GM21367 (cell line): ENCODE results near the gene NOVA2.

Experiments
- ATAC-seq: cut with Tn5 transposase; IDR thresholded peaks from one replicate; pipeline ENCODE4 v1.9.1; 2021; ENCODE audit not compliant: unreplicated experiment

NOVA2 gene, protein sequence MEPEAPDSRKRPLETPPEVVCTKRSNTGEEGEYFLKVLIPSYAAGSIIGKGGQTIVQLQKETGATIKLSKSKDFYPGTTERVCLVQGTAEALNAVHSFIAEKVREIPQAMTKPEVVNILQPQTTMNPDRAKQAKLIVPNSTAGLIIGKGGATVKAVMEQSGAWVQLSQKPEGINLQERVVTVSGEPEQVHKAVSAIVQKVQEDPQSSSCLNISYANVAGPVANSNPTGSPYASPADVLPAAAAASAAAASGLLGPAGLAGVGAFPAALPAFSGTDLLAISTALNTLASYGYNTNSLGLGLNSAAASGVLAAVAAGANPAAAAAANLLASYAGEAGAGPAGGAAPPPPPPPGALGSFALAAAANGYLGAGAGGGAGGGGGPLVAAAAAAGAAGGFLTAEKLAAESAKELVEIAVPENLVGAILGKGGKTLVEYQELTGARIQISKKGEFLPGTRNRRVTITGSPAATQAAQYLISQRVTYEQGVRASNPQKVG

DNA sequence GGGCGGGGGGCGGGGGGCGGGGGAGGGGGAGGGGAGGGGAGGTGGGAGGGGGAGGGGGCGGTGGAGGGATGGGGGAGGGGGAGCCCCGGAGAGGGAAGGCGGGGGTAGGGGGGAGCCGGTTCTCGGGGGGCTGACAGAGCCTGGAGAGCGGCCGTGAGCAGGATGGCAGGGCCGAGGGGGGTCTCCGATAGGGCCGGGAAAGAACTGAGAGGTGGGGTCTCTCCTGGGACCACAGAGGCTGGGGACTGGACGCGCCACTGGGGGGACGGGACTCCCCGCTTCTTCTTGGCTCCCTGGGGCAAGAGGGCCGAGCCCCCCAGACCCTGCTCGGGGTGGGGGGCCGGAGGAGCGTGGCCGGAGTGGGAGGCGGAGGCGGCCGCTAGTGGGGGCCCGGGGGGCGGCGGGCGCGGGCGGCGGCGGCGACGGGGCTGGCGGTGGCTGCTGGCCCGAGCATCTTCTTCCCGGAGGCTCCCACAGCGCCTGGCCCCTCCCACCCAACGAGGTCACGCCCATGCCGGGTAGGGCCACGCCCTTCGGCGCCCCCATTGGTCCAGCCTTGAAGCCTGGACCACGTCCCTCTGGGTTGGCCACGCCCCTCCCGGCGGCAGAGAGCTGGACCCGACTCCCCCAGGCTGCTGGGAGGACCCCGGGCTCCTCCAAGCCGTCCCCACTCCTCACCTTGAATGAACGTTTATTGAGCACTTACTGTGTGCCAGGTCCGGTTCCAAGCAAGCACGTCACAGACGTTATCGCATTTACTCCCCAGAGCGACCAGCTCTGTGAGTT lies at the start of gene NOVA2:
TSS of gene NOVA2 (minus strand) at position 313 of the 786 bp plus-strand sequence. CDS start 514 bp downstream, outside the sequence.
- ATAC-seq, result no peak

DNA sequence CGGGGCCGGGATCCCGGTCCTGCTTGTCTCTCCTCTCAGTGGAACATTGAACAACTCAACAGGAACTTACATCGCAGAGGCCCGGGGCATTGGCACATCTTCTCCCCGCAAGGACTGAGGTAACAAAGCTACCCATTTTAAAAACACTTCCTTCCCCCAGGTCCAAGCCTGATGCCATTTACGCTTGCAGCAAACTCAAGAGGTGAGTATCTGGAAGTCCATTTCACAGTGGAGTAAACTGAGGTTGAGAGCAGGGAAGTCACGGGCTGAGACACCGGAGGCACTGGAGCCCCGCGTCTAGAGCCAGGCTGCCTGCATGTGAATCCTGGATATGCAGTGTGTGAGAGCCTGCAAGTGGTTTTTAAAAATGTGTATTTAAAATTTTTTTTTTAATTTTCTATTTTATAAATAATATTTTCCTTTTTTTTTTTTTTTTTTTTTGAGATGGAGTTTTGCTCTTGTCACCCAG lies 49.7 kb upstream of the NOVA2 start:
- ATAC-seq, result no peak

DNA sequence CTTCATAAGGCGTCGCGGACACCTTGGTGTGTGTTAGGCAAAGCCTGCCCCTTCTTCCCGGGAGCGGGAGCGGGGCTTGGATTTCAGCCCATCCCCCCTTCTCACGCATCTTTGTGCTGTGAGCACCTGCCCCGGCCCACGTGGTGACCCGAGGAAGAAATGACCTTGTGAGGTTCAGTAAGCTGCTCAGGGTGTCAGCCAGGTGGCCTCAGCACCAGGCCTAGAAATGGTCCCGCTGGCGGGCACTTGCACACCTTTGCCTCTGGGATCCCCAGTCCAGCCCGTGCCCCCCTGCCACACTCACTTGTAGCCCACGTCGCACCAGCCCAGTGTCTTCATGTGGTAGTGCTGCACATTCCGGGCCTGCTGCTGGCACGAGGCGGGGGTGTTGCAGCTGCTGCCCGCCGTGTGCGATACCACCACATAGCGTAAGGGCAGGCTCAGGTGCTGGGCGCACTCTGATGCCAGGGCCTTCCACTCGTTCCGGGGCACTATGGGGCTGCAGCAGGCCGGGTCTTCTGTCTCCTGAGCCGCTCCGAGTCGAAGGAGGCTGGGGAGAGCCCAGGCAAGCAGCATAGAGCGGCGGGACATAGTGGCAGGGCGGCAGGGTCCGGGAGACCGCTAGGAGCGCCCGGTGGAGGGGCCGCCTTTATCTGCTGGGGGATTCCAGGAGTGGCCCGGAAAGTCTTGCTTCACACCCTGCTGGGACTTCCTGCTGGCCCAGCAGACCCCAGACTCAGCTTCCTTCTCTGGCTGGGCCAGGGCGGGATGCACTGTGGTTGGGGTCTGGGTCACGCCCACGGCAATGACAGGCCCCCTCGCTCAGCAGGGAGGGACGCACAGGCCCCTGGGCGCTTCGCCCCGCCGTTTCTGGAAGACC lies 49.0 kb upstream of the NOVA2 start, which contains the start of gene PGLYRP1:
TSS of gene PGLYRP1 (minus strand) at position 623 of the 880 bp plus-strand sequence. CDS start at position 591, 32 bp downstream.
- no peak for ATAC-seq

DNA sequence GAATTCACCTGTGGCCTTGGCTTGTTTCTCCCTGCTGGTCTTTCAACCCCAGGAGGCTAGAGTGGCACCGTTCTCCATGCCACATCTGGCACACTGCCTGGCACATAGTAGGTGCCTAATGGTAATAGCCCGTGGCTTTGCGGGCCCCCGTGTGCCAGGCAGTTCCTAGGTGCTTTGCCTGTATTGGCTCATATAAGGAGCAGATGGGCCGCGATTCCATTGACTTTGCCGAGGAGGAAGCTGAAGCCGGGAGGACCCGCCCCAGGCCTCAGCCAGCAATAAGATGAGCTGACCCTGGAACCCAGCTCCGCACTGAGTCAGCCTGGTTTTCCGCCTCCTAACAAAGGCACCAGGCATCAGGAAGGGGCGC lies 48.4 kb upstream of the NOVA2 start:
- no peak for ATAC-seq

DNA sequence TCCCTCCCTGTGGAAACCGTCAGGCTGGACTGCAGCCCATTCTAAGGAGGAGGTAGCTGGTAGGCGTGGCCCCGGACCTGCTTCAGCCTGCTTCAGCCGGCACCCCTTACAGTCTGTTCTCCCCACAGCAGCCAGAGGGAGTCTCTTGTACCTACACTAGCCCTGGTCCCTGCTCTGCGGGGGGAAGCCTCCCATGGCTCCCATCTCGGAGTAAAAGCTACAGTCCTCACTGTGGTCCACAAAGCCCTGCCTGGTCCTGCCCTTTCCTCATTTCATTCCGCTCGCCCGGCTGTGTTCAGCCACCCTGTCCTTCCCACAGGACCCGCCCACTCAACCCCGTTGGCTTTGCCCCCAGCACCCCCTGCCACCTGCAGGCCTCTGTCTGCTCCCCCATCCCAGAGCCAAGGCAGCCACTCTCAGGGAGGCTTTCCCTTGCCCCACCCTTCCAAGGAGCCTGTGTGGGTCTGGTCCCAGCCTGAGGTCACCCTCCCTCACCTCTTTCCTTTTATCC lies 47.9 kb upstream of the NOVA2 start:
- no peak for ATAC-seq

DNA sequence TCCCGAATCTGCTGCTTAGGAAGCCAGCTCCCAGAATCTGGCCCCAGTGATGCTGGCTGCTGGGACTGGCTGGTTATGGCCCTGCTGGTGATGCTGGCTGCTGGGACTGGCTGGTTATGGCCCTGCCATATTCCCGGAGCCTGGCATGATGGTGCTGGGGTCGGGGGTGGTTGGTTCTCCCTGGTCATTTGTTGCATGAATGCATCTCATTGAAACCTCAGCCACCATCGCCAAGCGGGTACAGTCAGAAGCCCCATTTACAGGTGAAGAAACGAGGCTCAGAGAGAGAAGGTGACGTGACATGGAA lies 47.1 kb upstream of the NOVA2 start:
- ATAC-seq, result no peak

DNA sequence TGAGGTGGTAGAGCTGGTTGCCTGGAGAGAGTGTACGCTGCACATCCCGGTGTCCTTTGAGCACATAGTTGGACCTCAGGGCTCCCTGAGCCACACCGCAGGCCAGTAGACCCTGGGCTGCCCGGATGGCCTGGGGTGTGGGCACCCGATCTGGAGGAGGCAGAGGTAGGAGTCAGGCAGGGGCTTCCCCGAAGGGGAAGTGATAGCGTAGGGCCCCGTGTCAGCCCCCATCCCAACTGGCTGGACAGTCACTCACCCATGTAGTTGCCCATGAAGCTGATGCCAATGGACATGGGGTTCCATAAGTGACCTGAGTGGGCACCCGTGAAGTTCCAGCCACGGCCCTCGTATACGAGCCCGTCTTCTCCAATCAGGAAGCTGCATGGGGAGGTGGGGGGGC lies 45.6 kb upstream of the NOVA2 start:
- no peak for ATAC-seq

DNA sequence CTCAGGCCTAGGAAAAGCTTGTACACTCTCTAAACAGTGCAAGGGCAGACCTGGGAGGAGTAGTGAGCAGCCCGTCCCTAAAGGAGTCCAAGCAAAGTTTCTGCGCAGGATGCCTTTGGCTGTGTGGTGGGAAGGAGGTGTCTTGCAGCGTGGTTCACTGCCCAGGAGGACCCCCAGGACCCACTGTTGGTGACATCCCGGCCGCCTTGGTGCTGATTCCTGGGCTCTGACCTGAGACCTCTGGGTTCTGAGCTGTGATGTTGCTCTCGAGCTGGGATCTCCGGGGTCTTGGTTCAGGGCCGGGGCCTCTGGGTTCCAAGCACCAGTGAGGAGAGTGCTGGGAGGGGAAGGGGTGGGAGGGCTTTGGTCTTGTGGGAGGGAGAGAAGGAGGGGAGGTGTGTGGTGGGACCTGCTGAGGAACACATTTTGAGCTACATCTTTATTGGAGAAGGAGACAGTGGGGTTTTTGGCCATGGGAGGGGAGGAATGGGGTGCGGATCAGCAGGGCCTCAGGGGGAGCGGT lies 45.1 kb upstream of the NOVA2 start:
- ATAC-seq, result no peak

DNA sequence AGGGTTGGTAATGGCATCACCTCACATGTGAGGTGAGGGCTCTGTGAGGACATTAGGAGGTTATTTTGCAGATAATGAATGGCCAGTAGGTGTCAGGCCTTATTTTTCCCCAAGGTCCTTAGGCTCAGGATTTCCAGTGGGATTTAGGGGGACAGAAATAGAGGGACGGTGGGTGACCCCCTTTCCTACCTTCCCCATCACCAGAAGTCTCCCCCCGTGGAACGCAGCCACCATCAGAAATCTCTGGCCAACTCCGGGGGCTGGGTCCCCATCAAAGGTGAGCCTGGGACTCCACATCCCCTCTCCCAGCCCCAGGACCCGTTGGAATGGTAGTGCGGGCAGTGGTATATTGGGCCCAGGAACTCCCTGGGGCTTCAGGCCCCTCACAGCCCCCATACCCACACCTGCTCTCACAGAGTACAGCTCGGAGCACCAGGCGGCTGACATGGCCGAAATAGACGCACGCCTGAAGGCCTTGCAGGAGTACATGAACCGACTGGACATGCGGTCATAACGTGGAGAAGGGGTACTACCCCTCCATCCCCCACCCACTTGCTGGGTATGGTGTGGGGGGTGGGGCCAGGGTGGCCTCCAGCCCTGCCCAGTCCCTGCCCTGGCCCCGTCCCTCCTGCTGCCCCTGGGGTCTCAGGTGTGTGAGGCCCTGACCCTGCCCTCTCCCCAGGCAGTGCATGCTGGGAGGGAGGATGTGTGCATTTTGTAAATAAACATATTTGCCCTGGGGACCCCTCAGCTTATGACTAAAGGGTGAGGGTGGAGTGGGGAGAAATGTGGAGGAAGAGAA lies 44.4 kb upstream of the NOVA2 start:
- ATAC-seq, result no peak

DNA sequence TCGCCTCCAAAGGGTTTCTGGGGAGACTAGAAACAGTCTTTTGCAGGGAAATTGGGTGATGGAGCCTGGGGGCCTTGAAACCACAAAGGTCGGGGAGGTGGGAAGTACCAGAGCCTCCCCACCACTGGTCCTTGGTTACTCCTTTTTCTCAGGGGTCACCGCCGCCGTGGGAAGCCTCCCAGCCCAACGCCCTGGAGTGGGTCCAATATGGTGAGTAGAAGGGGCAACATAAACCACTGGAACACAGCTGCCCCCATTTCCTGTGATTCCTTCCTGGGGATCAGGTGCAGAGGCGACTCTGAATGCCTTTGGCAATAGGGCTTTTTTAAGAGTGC lies 43.4 kb upstream of the NOVA2 start:
- ATAC-seq, result no peak

DNA sequence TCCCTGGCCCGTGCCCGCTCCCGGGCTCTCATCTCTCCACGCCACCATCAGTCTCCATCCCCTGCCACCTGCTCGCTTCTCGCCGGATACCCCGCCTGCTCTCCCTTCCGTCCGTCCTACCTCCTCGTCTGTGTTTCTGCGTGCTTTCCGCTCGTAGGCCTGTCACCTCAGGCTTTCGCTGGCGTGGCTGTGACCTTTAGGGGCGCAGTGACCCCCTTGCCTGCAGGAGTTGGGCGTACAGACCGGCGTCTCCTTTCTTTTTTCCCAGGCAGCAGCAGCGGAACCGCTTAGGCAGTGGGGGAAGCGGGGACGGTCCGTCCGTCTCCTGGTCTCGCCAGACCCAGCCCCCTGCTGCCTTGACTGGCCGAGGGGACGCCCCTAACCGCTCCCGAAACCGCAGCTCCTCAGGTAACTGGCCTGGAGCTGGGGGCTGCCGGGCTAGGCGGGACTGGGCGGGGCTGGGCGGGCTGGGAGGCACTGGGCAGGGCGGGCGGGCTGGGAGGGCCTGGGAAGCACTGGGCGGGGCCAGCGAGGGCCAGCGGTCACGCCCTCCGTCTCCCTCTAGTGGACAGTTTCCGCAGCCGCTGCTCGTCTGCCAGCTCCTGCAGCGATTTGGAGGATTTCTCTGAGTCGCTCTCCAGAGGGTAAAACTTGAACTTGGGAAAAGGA lies 42.9 kb upstream of the NOVA2 start:
- ATAC-seq, result peak; percentile 66

DNA sequence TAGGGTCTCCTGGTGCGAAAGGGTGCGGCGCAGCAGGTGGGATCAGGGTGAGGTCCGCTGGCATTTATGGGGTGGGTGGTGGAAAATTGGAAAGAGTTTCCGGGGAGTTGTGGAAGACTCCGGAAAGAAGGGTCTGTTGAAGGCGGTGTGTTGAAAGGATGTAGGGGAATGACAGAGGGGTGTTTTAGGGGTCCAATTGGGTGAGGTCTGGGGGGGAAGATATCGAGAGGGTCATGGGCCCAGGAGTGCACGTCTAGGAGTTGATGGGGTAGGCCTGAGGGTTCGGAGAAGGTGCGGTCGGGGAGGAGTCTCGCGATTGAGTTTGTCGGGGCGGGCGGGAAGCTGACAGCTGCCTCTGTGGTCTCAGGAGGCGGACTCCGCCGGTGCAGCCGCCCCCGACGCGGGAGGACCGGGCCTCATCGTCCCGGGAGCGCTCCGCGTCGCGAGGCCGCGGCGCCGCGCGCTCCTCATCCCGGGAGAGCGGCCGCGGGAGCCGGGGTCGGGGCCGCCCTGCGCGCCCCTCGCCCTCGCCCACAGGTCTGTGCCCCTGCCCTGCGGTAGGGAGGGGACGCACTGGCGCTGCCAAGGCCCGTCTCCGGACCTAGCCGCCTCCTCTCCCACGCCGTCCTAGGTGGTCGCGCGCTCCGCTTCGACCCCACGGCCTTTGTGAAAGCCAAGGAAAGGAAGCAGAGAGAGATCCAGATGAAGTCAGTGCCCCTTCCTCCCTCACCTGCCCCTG lies 42.2 kb upstream of the NOVA2 start:
- no peak for ATAC-seq

DNA sequence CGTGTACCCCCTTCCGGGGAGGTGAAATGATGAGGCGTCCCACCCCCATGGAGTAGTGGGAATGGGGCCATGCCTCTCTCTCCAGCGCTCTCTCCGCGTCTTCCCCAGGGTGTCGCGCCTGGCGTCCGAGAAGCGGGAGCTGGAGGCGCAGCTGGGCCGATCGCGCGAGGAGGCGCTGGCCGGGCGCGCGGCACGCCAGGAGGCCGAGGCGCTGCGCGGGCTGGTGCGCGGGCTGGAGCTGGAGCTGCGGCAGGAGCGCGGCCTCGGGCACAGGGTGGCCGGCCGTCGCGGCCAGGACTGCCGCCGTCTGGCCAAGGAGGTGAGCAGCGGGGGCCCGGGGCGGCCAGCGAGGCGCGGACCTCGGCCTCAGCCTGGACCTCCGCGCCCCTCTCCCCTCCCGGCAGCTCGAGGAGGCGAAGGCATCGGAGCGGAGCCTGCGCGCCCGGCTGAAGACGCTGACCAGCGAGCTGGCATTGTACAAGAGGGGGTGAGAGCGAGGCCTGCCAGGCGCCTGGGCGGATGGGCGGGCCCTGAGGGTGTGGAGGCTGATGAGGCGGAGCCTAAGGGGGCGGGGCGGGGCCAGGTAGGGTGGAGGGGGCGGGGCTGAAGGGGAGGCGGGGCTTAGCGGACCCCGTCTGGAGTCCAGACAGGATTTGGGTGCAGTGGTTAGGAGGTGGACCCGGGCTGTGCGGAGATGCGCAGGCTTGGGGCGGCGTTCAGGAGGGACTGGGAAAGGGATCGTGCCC lies 41.4 kb upstream of the NOVA2 start:
- no peak for ATAC-seq

DNA sequence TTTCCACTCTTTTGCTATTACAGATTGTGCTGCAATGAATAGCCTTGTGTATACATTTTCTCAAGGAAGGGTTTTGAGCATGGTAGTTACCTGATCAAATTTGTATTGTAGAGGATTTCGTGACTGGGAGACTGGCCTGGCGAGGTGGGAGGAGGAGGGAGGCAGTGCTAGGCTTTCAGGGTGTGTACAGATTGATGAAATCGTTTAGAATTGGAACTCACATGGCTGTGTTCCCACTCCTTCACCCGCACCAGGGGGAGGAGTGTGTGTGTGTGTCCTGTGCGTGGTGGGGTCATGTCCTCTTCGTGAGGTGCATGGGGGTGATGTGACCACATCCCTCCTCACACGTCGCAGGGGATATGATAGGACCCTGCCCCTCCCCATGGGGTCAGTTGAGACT lies 40.9 kb upstream of the NOVA2 start:
- no peak for ATAC-seq

DNA sequence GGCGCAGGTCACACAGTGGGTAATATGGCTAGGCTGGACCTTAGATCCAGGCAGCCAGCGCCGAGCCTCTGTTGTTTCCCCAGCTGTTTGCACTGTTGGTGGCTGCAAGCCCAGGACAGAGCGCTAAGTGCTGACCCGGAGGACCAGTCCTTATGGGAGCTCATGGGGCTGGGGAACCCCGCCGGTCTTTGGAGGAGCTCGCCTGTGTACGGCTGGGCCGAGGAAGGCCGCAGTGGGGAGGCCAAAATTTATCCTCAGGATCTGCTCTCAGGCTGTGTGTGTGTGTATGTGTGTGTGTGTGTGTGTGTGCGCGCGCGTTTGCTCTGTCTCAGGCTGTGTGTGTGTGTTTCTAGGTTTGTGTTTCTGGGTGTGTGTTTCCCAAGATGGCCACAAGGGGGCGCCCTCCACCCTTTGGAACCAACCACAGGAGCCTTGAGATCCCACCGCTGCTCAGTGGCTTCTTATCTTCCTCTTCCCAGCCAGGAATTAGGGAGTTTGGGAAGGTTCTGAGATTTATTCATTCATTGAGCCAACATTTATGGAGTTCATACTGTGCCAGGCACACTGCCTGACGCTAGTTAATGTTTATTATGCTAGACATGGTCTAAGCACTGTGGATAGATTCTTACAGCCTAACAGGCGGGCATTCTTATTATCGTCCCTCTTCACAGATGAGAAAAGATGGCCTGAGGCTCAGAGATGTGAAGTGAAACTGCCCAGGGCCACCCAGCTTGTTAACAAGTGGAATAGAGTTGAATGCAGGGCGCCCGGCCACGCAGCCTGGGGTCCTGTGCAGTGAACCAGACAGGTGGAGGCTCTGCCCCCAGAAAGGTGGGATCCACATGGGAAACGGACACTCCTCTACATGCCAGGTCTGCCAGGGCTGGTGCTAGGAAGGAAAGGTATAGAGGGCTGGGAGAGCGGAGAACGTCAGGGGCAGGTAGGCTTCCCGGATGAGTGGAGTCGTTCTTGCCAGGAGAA lies 36.2 kb upstream of the NOVA2 start:
- ATAC-seq, result no peak

DNA sequence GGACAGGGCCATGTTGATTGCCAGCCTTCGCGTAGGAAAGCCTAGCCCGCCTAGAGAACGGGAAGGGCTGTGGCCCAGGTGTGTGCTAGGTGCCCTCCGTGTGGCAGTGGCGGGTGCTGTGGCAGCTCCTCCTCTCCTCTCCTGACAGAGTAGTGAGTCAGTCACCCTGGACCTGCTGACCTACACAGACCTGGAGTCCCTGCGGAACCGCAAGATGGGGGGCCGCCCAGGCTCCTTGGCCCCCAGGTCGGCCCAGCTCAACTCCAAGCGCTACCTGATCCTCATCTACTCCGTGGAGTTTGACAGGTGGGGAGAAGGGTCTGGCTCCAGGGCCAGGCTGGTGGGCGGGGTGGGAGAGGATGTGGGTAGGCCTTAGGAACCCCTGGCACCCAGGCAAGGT lies 32.7 kb upstream of the NOVA2 start:
- no peak for ATAC-seq
